K562 (cell line): ENCODE data around the gene PDCD6IP. TPM values are rescaled to one million over a fixed set of nuclear protein-coding genes. Genes with fewer than 3 reads are reported as not detected.

Experiments
- ATAC-seq: fragments of 200-7000 bp; cut with Tn5 transposase; 3 replicates; pipeline ENCODE4 v1.9.1; 2020; ENCODE audit warnings: moderate library complexity
- BruUV-seq: library from RNA; stranded (reverse); fragments of 400-500 nt; replicated peaks from 2 replicates; lab custom pipeline; 2021; lab: Mats Ljungman, UMichigan
- CTCF ChIA-PET: fragments of 300-600 bp; formaldehyde crosslinking; extraction: SDS; loops from one replicate; lab custom pipeline; 2021; ENCODE audit warnings: low intra/inter-chr PET ratio; lab: Yijun Ruan, JAX
- POLR2A ChIA-PET: fragments of 300-600, 350-650 bp; sonication (Branson Sonifier 250); formaldehyde crosslinking; extraction: SDS; loops from one replicate; lab custom pipeline; 2021; ENCODE audit warnings: antibody characterized with exemption, inconsistent platforms; lab: Yijun Ruan, JAX
- DNase-seq, 4 experiments: peaks; one replicate each; pipeline versions ENCODE4 v3.0.0 to v3.0.0-alpha.2; 2011 to 2018; ENCODE audit warnings: low spot score in 3 of 4, mixed read lengths in 3 of 4; ENCODE audit errors: extremely low read depth in 1 of 4
- FAIRE-seq: peaks from 2 replicates; lab custom pipeline; 2011; peaks lifted over from hg19 to GRCh38; lab: Jason Lieb, UNC
- H2AFZ ChIP-seq: 2 replicates; pipeline ENCODE4 v1.6.0; 2011; ENCODE audit warnings: low read depth, low read length, control low read depth, inconsistent platforms
- H3K27ac ChIP-seq: fragments of 200-600 bp; 3 replicates; pipeline ENCODE4 v1.8.0; 2011; ENCODE audit warnings: low read depth, mild to moderate bottlenecking, control low read depth, inconsistent platforms, low read length, moderate library complexity, mixed read lengths; ENCODE audit errors: extremely low read depth
- H3K27me3 ChIP-seq, 2 experiments: fragments of 300-600 bp in 1 of 2; 2 replicates in 1 of 2; 3 replicates in 1 of 2; pipeline versions ENCODE4 v1.6.0 to v1.8.0; 2011; ENCODE audit warnings: inconsistent platforms in 2 of 2, low read length in 2 of 2, mild to moderate bottlenecking in 1 of 2, mixed read lengths in 1 of 2, moderate library complexity in 1 of 2; ENCODE audit not compliant: control insufficient read depth in 2 of 2, insufficient read depth in 2 of 2
- H3K36me3 ChIP-seq: fragments of 300-600 bp; 3 replicates; pipeline ENCODE4 v1.8.0; 2011; ENCODE audit warnings: mild to moderate bottlenecking, low read length, inconsistent platforms; ENCODE audit not compliant: control insufficient read depth, insufficient read depth
- H3K4me1 ChIP-seq, 2 experiments: fragments of 200-600 bp in 1 of 2; replicated peaks in 1 of 2; 2 replicates in 1 of 2; 3 replicates in 1 of 2; pipeline versions ENCODE4 v1.5.1 to v1.8.0; 2011; ENCODE audit warnings: inconsistent platforms in 2 of 2, low read length in 2 of 2, mild to moderate bottlenecking in 1 of 2, mixed read lengths in 1 of 2, moderate library complexity in 1 of 2; ENCODE audit not compliant: control insufficient read depth in 2 of 2, insufficient read depth in 2 of 2
- H3K4me2 ChIP-seq: 2 replicates; pipeline ENCODE4 v1.6.1; 2011; ENCODE audit warnings: low read length, control low read depth, inconsistent platforms, mixed read lengths; ENCODE audit not compliant: insufficient read depth
- H3K4me3 ChIP-seq: fragments of 200-600 bp; sonication (generic), shearing (Covaris generic); 2 replicates; pipeline ENCODE4 v1.5.1; 2016; ENCODE audit warnings: control low read depth, inconsistent platforms
- H3K79me2 ChIP-seq: fragments of 200-600 bp; 3 replicates; pipeline ENCODE4 v1.8.0; 2011; ENCODE audit warnings: low read length, inconsistent platforms; ENCODE audit not compliant: control insufficient read depth, insufficient read depth
- H3K9ac ChIP-seq, 2 experiments: 2 replicates each; pipeline versions ENCODE4 v1.6.0 to v1.6.1; 2011; ENCODE audit warnings: low read depth in 2 of 2, low read length in 2 of 2, control low read depth in 1 of 2, inconsistent platforms in 1 of 2, mild to moderate bottlenecking in 1 of 2, mixed read lengths in 1 of 2; ENCODE audit not compliant: insufficient read depth in 1 of 2
- H3K9me1 ChIP-seq: one replicate; pipeline ENCODE4 v1.6.0; 2011; ENCODE audit warnings: inconsistent platforms, mild to moderate bottlenecking, low read length, moderate library complexity; ENCODE audit not compliant: control insufficient read depth, insufficient read depth
- H3K9me3 ChIP-seq: replicated peaks from 2 replicates; pipeline ENCODE4 v1.5.1; 2011; ENCODE audit warnings: low read depth, low read length, inconsistent platforms; ENCODE audit not compliant: control insufficient read depth, insufficient read depth
- H4K20me1 ChIP-seq: replicated peaks from 2 replicates; pipeline ENCODE4 v1.6.1; 2011; ENCODE audit warnings: low read length, inconsistent platforms, mixed read lengths; ENCODE audit not compliant: control insufficient read depth, insufficient read depth
- ETV1 ChIP-seq: fragments of 450-650 bp; conservative IDR thresholded peaks from 2 replicates; pipeline ENCODE4 v1.6.1; 2016; ENCODE audit warnings: missing genetic modification characterization, control low read depth, low read depth, missing compliant biosample characterization
- MAZ ChIP-seq, 2 experiments: fragments of 450-650 bp in 1 of 2; sonication (generic) in 1 of 2; formaldehyde crosslinking; IDR thresholded peaks in 1 of 2; conservative IDR thresholded peaks in 1 of 2; 2 replicates each; pipeline versions ENCODE4 v1.4.0 to v1.5.0; 2020; ENCODE audit warnings: mild to moderate bottlenecking in 1 of 2, missing genetic modification reagents in 1 of 2
- NFIC ChIP-seq: fragments of 450-650 bp; IDR thresholded peaks from 2 replicates; pipeline ENCODE4 v1.6.1; 2017; ENCODE audit warnings: mild to moderate bottlenecking, inconsistent platforms
- WGBS: fragments of 100-300 bp; shearing (Covaris generic); methylation state at CpG from one replicate; pipeline ENCODE4 v1.1.6; 2016; ENCODE audit warnings: low coverage, mixed read lengths; ENCODE audit not compliant: insufficient coverage; ENCODE audit errors: missing lambda C conversion rate; 5-methylcytosine and 5-hydroxymethylcytosine counted together
- in situ Hi-C: fragments of 300-500 bp; cut with MboI; formaldehyde crosslinking; loops from 4 replicates; pipeline ENCODE4 v1.15.0; 2018; ENCODE audit warnings: inconsistent platforms, mixed read lengths
- intact Hi-C: fragments of 100-400 bp; cut with micrococcal nuclease; formaldehyde crosslinking; loops from 2 replicates; pipeline ENCODE4 v1.14.2; 2022
- polyA plus RNA-seq, 8 experiments: library from polyadenylated mRNA; depleted of rRNA in 4 of 8; stranded (reverse) in 5 of 8; unstranded in 3 of 8; fragments of >200 nt; fragmentation: Nextera tagmentation in 2 of 8; fragmentation: Illumina TruSeq in 1 of 8; extraction: Ambion mirVana in 2 of 8; extraction: Trizol in 1 of 8; gene quantifications; 2 replicates each; pipeline versions ENCODE4 v1.2.1 to v1.2.3, GENCODE V29; 2011 to 2014; ENCODE audit warnings: inconsistent platforms in 1 of 8, missing spikeins in 1 of 8
- total RNA-seq, 7 experiments: library from RNA; depleted of rRNA in 6 of 7; stranded (reverse); fragments of >200 nt in 6 of 7; fragmentation: Illumina TruSeq in 2 of 7; extraction: Trizol in 2 of 7; gene quantifications; 2 replicates each; pipeline versions ENCODE4 v1.2.1 to v1.2.3, GENCODE V29; 2011 to 2021; ENCODE audit warnings: low replicate concordance in 1 of 7
- TF ChIP-seq, protein P1 (sequence below): sonication (generic); formaldehyde crosslinking; IDR thresholded peaks from 2 replicates; pipeline ENCODE4 v1.8.0; 2022; ENCODE audit warnings: mild to moderate bottlenecking, missing genetic modification reagents

Gene PDCD6IP
- total and polyA plus RNA-seq, 9 of the 15 experiments (the other 6 are each of a cell fraction or from before 2014, with no cell fraction given): 40.2 to 302 (median 122) TPM

DNA sequence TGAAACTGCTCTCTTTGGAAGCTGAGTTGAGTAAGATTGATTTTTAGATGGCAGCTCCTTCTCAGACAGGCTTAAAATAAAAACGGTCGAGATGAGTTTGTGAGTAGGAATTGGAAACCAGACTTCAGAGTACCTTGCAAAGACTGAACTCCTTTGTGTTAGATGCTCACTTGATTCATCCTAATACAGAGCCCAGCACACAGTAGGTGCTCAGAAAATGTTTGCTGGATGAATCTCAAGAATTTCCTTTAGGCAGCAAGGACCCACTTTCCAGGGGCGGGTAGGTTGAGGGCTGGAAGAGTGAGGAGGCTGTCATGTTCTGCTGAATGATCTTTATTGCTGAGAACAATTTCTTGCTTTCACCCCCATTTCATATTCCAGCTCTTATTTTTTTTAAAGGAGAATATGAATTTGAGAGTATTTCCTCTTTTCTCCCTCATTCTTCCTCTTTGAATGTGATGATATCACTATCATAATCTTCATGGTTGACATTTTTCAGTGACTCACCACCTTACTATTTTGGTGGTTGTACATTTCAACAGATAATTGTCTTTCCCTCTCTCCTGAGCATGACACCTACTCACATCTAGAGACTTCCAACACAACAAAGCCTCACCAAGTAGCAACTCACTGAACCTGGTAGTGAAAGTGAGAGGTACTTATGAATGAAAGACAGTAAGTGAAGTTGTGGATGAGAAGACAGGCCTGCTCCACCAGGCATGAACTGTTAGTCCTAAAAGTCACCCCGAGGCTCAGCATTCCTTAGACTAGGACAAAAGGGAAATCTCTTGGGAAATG is 113.3 kb downstream of the PDCD6IP start (continued):
- TF ChIP-seq, protein P1, sequence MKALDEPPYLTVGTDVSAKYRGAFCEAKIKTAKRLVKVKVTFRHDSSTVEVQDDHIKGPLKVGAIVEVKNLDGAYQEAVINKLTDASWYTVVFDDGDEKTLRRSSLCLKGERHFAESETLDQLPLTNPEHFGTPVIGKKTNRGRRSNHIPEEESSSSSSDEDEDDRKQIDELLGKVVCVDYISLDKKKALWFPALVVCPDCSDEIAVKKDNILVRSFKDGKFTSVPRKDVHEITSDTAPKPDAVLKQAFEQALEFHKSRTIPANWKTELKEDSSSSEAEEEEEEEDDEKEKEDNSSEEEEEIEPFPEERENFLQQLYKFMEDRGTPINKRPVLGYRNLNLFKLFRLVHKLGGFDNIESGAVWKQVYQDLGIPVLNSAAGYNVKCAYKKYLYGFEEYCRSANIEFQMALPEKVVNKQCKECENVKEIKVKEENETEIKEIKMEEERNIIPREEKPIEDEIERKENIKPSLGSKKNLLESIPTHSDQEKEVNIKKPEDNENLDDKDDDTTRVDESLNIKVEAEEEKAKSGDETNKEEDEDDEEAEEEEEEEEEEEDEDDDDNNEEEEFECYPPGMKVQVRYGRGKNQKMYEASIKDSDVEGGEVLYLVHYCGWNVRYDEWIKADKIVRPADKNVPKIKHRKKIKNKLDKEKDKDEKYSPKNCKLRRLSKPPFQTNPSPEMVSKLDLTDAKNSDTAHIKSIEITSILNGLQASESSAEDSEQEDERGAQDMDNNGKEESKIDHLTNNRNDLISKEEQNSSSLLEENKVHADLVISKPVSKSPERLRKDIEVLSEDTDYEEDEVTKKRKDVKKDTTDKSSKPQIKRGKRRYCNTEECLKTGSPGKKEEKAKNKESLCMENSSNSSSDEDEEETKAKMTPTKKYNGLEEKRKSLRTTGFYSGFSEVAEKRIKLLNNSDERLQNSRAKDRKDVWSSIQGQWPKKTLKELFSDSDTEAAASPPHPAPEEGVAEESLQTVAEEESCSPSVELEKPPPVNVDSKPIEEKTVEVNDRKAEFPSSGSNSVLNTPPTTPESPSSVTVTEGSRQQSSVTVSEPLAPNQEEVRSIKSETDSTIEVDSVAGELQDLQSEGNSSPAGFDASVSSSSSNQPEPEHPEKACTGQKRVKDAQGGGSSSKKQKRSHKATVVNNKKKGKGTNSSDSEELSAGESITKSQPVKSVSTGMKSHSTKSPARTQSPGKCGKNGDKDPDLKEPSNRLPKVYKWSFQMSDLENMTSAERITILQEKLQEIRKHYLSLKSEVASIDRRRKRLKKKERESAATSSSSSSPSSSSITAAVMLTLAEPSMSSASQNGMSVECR (CRISPR knock-in tag): no peak
- 0 out of 2 replicates have a peak, but pooled peaks have one; percentile 23 for TF ChIP-seq ETV1 (tag)

DNA sequence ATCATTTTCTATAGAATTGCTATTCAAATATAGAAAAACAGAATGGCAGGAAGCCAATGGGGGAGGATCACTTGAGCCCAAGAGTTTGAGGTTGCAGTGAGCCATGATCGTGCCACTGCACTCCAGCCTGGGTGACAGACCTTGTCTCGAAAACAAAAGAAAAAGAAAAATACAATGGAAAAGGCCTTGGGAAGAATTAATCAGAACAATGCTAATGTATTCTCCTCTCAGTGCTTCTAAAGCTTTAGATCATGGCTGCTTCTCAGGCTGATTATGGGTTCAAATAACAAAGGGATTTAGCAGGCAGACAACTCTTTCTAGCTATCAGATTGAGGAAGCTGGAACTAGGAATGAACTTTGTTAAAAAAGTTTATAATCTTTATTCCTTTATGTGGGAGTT is 115.8 kb downstream of the PDCD6IP start:
- intact Hi-C loops: loop anchor here (1.0 kb wide), 1 partner anchor 22 kb away; no protein-coding TSS in a partner anchor
- Histone ChIP-seq H3K36me3 (no peaks in the 10 kb centered on the region), H3K9ac (peak overlapping the region in 1 of 2 experiments; percentile 25; a peak in 1 of 4 replicates), H3K4me1 (peaks cover 29 to 59% of the 10 kb centered on the region in 2 experiments), H3K27ac (peak overlapping the region; percentile 55), H3K27me3 (no peaks in the 10 kb centered on the region), H3K9me3 (peaks cover 3% of the 10 kb centered on the region; the same call in 1 of the 2 replicates), H3K4me3 (no peak overlapping the region), H3K79me2 (no peaks in the 10 kb centered on the region), H4K20me1 (no peaks in the 10 kb centered on the region), H3K4me2 (peak overlapping the region; percentile 67; the same call in 1 of the 2 replicates), H2AFZ (peak overlapping the region; percentile 85), H3K9me1 (peaks cover 3% of the 10 kb centered on the region)
- FAIRE-seq (no peak), ATAC-seq (no peak), DNase-seq (no peak)
- WGBS: 44% methylated on average over 2 of the region's 2 CpGs
- no peak for TF ChIP-seq MAZ (CRISPR knock-in tag; conservative IDR thresholded peaks at IDR 0.05 in 1 of 2, IDR thresholded peaks at IDR 0.05 in 1 of 2)
- TF ChIP-seq NFIC: peak; percentile 36; the same call in 1 of the 2 replicates
- ChIA-PET CTCF (no interaction called here), POLR2A (interaction anchor here (0.8 to 3.9 kb wide), 8 partner anchors 9 to 58 kb away, joined by 3 to 26 read pairs (median 12); no protein-coding TSS in a partner anchor)
- no TSS peak for BruUV-seq
- in situ Hi-C loops: no loop called here
